GM20431 (cell line): ENCODE data around the gene ITGB4.
"Not testable (repeated sequence)": the region's sequence is repeated elsewhere in the genome, so short reads cannot be mapped to it uniquely, and the experiment has no call there.

Experiments used
- in situ Hi-C: fragments of 300-500 bp; cut with MseI, MboI; formaldehyde crosslinking; loops from one replicate; pipeline ENCODE4 v1.15.0; 2020; ENCODE audit warnings: low sequenced_read_pairs; ENCODE audit not compliant: unreplicated experiment

ITGB4 gene

DNA sequence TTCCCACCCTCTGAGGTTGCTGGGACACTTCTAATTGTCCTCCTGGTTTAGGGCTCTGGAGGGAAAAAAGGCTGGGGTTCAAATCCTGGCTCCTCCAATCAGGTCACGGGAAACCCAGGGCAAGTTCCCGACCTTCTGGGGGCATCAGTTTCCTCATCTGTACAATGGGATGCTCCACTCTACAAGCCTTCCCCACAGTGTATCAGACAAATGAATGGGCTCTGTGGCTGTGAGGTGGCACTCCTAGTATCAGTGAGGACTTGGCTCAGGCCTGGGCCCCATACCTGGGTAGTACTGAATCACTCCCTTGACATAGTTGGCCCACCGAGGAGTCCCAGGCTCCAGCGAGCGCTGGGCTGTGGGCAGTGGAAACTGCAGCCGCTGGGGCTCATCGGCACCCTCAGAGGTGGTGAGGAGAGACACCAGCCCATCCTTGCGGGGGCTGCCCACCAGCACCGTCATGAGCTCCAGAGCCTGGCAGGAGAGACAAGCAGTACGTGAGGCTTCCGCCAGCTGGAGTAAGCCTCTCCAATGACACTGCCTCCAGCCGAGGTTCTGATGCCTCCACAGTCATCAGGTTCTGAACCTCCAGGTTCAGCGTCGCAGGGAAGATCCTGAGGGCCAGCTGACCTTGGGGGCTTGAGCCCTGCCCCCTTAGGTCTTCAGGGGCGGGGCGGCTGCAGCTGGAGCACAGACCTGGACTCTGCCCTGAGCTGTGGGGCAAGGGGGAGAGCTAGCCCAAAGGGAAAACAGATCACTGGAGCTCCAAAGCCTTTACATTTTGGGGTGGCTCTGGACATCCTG is 42.6 kb downstream of the ITGB4 start:
- in situ Hi-C loops: no loop called here

DNA sequence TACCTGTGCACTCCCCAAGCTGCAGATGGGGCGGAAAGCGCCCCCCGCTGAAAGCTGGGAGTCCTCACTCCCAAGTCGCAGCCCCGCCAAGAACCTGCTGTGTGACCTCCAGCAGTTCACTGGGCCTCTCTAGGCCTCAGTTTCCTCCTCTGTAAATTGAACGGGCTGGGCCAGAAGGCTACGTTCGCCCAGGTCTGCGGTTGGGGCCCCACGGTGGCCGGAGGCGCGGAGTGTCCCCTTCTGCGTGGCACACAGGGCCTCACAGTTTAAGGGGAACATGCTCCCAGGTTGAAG is 43.1 kb downstream of the ITGB4 start:
- in situ Hi-C loops: no loop called here

- in situ Hi-C loops: no loop called here
These were observed 43.6 kb downstream of the ITGB4 start, which contains the start of gene GALK1 for GRCh38 chr17:75764711-75765421. Gene GALK1 (minus strand): TSS chr17:75765192. CDS start chr17:75765136, 56 bp downstream.

- in situ Hi-C loops: no loop called here
These were observed 44.7 kb downstream of the ITGB4 start for GRCh38 chr17:75765981-75766380.

DNA sequence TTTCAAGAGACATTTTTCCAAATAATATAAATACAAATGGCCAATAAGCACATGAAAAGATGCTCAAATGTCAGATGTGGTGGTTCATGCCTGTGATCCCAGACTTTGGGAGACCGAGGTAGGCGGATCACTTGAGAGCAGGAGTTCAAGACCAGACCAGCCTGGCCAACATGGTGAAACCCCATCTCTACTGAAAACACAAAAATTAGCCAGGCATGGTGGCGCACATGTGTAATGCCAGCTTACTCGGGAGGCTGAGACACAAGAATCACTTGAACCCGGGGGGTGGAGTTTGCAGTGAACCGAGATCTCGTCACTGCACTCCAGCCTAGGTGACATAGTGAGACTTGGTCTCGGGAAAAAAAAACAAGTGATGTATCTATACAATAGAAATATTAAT is 46.6 kb downstream of the ITGB4 start:
- in situ Hi-C loops: no loop called here

- in situ Hi-C loops: no loop called here
These were observed 48.3 kb downstream of the ITGB4 start for GRCh38 chr17:75769536-75769935.

DNA sequence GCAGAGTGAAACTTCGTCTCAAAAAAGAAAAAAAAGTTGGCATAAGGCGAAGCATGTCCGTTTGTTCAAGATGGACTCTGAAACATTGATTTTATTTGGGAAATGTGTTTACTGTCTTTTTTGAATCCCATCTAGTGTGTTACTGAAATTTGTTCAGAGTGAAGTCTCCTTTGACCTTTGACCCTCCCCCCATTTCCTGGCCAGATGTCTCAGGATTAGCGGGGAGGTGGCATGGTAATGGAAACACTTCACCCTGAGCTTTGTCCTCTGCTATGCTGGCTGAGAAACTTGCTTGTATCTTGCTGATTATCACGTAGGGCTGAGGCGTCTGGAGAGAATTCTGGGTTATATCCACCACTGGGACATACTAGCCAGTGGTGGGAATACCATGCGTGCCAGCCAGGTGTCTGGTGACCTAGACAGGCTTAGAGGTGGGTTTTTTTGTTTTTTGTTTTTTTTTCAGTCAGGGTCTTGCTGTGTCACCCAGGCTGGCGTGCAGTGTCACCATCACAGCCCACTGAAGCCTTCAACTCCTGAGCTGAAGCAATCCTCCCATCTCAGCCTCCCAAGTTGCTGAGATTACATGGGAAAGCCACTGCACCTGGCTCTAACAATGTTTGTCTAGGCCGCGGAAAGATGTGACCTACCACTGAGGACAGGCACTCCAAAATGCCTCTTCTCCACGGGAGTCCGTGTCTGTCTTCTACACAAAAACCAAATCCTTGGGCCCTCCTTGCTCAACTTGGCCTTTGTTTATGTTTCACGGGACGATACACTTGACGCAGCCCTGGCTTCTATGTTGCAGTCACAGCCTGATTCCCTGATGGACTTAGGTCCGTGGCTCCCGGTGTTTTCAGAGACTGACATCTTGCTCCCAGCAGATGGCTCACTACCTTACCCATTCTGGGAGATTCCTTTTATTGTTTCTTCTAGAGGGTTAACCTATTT is 50.3 kb downstream of the ITGB4 start:
- in situ Hi-C loops: no loop called here

DNA sequence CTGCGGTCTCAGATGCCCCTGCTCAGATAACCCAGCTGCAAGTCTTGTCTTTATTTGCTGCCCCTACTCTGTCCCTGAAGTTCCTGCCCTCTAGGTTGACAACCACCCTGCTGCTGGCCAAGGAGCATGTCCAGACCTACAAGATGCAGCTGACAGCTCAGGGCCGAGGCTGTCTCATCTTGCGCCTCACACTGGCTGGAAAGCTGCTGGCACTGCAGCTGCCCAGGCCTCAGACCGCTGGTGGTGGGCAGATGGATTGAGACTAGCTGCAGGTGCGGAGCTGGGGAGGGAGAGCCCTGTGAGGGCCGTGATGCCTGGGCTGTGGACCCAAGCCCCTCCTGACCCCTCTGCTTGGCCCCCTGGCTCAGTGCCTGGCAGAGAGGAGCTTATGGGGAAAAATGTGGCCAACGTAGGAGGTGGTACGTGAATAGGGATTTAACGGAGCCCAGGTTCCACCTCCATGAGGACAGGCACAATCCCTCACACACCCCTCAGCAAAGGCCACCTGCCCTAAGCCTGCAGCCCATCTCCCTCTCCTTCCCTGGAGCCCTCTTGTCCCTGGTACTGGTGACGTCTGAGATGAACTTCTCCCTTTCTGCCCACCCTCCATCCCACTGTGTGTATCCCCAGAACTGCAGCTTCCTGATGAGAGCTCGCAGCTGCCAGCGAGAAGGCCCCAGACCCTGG is 52.0 kb downstream of the ITGB4 start:
- in situ Hi-C loops: no loop called here

GRCh38 chr17:75773808-75774470 is 52.7 kb downstream of the ITGB4 start:
- in situ Hi-C loops: no loop called here

- in situ Hi-C loops: no loop called here
These were observed 53.3 kb downstream of the ITGB4 start for GRCh38 chr17:75774471-75774990.

DNA sequence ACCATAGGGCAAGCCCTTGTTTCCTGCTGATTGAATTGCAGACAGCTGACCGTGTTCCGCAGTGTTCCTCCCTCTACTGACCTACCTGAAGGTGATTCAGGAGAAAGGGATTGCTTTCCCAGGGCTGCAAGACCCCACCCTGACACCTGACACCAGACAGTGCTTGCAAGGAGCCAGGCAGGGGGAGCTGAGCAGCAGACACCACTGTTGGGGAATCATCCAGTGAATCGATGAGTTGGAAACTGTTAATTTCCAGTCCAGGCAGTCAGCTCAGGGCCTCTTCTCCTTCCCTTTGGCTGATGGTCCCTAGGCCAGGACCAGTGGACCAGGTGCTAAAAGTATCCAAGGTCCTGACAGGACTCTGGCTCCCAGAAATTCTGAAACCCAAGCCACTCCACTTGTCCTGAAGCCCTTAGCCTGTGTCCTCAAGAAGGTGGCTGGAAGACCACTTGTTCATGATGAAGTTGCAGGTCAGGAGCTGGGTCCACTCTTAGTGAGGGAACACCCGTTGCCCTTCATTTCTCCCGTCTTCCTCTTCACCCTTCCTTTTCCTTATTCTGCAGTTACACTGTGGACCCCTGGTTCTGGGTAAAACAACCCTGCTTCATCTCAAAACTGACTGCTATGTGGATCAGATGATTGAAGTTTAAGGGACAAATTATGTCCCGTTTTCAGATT is 53.9 kb downstream of the ITGB4 start:
- in situ Hi-C loops: no loop called here

GRCh38 chr17:75776386-75777295 is 55.4 kb downstream of the ITGB4 start:
- in situ Hi-C loops: no loop called here

DNA sequence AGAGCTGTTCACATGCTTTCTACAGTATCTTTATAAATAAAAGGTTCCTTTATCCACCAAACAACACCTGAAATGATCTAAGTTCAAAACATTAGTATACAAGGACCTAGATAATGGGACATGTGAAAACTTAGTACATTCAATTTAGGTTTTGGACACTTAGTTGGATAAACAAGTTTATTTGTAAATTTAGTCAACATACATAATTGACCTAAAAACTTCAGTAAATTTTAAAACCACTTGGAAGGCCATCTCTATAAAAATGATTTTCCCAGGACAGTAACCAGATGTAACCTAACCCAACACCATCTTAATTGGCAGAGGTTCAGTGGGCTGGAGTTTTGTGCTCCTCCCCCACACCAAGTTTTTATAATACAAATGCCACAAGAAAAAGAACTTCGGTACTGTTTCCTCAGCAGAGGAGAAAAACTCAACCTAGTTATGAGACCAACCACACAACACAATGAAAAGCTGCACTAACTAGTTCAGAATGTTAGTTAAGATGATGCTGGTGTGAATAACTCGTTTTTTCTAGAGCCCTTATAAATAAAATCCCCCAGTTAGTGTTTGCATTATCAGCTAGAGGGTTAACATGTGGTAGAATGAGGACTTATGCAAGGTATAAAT is 56.1 kb downstream of the ITGB4 start:
- in situ Hi-C loops: no loop called here

GRCh38 chr17:75778066-75778860 is 57.0 kb downstream of the ITGB4 start:
- in situ Hi-C loops: not testable (repeated sequence)

DNA sequence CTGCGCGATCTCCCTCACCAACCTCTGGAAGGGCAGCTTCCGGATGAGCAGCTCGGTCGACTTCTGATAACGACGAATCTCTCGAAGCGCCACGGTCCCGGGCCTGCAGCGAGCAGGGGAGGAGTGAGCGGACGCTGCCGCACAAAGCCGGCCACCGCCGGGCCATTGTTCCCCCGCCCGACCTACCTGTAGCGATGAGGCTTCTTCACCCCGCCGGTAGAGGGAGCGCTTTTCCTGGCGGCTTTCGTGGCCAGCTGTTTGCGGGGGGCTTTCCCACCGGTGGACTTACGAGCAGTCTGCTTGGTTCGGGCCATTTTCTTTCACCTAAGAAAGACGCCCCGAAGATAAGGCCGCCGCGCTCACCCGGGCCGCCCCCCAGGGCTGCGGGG is 57.6 kb downstream of the ITGB4 start:
- in situ Hi-C loops: no loop called here

- in situ Hi-C loops: no loop called here
These were observed 58.2 kb downstream of the ITGB4 start for GRCh38 chr17:75779250-75779986.
